IMR-90 (cell line): ENCODE results near the gene MFN2. TPM values are rescaled to one million over a fixed set of nuclear protein-coding genes. Genes with fewer than 3 reads are reported as not detected.
"Not testable (repeated sequence)": the region's sequence is repeated elsewhere in the genome, so short reads cannot be mapped to it uniquely, and the experiment has no call there.

ENCODE experiments used
- ATAC-seq: fragments of 200-7000 bp; cut with Tn5 transposase; 2 replicates; pipeline ENCODE4 v1.9.1; 2020; ENCODE audit warnings: low read depth, mild to moderate bottlenecking, moderate library complexity
- BruUV-seq: library from RNA; stranded (reverse); fragments of 400-500 nt; replicated peaks from 2 replicates; lab custom pipeline; 2021; lab: Mats Ljungman, UMichigan
- CTCF ChIA-PET: fragments of 300-600 bp; formaldehyde crosslinking; extraction: SDS; loops from one replicate; lab custom pipeline; 2021; ENCODE audit warnings: antibody characterized with exemption; lab: Yijun Ruan, JAX
- POLR2A ChIA-PET: fragments of 300-600 bp; sonication (Branson Sonifier 250); formaldehyde crosslinking; loops from one replicate; lab custom pipeline; 2022; ENCODE audit warnings: antibody characterized with exemption; ENCODE audit not compliant: unreplicated experiment; lab: Charles Lee
- DNase-seq: peaks from one replicate; pipeline ENCODE4 v3.0.0; 2013
- H2AFZ ChIP-seq: replicated peaks from 2 replicates; pipeline ENCODE3; 2013; ENCODE audit warnings: low read length, mild to moderate bottlenecking; ENCODE audit not compliant: poor library complexity
- H2AK5ac ChIP-seq: 2 replicates; pipeline ENCODE4 v1.6.1; 2013; ENCODE audit warnings: low read depth, low read length, inconsistent platforms
- H2AK9ac ChIP-seq: replicated peaks from 2 replicates; pipeline ENCODE3; 2013; ENCODE audit warnings: mild to moderate bottlenecking, low read depth, low read length, moderate library complexity; ENCODE audit not compliant: poor library complexity
- H2BK120ac ChIP-seq: 2 replicates; pipeline ENCODE4 v1.6.1; 2013; ENCODE audit warnings: low read depth, low read length, inconsistent platforms
- H2BK15ac ChIP-seq: 3 replicates; pipeline ENCODE4 v1.6.1; 2013; ENCODE audit warnings: low read depth, low read length, inconsistent platforms
- H2BK20ac ChIP-seq: 2 replicates; pipeline ENCODE4 v1.6.1; 2013; ENCODE audit warnings: low read depth, mild to moderate bottlenecking, inconsistent platforms, low read length, moderate library complexity
- H2BK5ac ChIP-seq: 2 replicates; pipeline ENCODE4 v1.6.1; 2013; ENCODE audit warnings: mild to moderate bottlenecking, low read depth, low read length, inconsistent platforms; ENCODE audit not compliant: poor library complexity, severe bottlenecking
- H3K14ac ChIP-seq: replicated peaks from 2 replicates; pipeline ENCODE4 v1.6.1; 2013; ENCODE audit warnings: low read depth, low read length, inconsistent platforms
- H3K18ac ChIP-seq: 2 replicates; pipeline ENCODE4 v1.6.1; 2013; ENCODE audit warnings: low read depth, low read length, control low read depth
- H3K23ac ChIP-seq: 2 replicates; pipeline ENCODE4 v1.6.1; 2013; ENCODE audit warnings: low read depth, low read length, inconsistent platforms
- H3K27ac ChIP-seq: 2 replicates; pipeline ENCODE4 v1.5.1; 2013; ENCODE audit warnings: mild to moderate bottlenecking, control low read depth, low read length; ENCODE audit not compliant: insufficient read depth
- H3K27me3 ChIP-seq: 2 replicates; pipeline ENCODE4 v1.6.1; 2013; ENCODE audit warnings: low read length; ENCODE audit not compliant: control insufficient read depth, insufficient read depth
- H3K36me3 ChIP-seq: 2 replicates; pipeline ENCODE4 v1.6.1; 2013; ENCODE audit warnings: low read length, mixed read lengths; ENCODE audit not compliant: control insufficient read depth, insufficient read depth
- H3K4ac ChIP-seq: 2 replicates; pipeline ENCODE4 v1.6.1; 2013; ENCODE audit warnings: low read depth, low read length, inconsistent platforms
- H3K4me1 ChIP-seq: 2 replicates; pipeline ENCODE4 v1.6.1; 2013; ENCODE audit warnings: low read length, mixed read lengths; ENCODE audit not compliant: control insufficient read depth, insufficient read depth
- H3K4me2 ChIP-seq: 2 replicates; pipeline ENCODE4 v1.6.1; 2013; ENCODE audit warnings: low read depth, mild to moderate bottlenecking, control low read depth, low read length, moderate library complexity
- H3K4me3 ChIP-seq: 2 replicates; pipeline ENCODE4 v1.5.1; 2013; ENCODE audit warnings: low read depth, mild to moderate bottlenecking, control low read depth, low read length, moderate library complexity; ENCODE audit not compliant: insufficient read depth
- H3K56ac ChIP-seq: 2 replicates; pipeline ENCODE4 v1.6.1; 2013; ENCODE audit warnings: low read length, inconsistent platforms; ENCODE audit not compliant: insufficient read depth; ENCODE audit errors: extremely low read depth
- H3K79me1 ChIP-seq, 2 experiments: 2 replicates each; pipeline ENCODE4 v1.6.1; 2013; ENCODE audit warnings: low read length in 2 of 2, inconsistent platforms in 1 of 2, low read depth in 1 of 2
- H3K9ac ChIP-seq: 2 replicates; pipeline ENCODE4 v1.6.1; 2013; ENCODE audit warnings: low read depth, low read length, control low read depth
- H3K9me1 ChIP-seq: 2 replicates; pipeline ENCODE4 v1.6.1; 2013; ENCODE audit warnings: low read length, inconsistent platforms; ENCODE audit not compliant: insufficient read depth
- H3K9me3 ChIP-seq: 2 replicates; pipeline ENCODE4 v1.6.1; 2013; ENCODE audit warnings: low read length; ENCODE audit not compliant: control insufficient read depth, insufficient read depth
- H4K20me1 ChIP-seq: 2 replicates; pipeline ENCODE4 v1.6.1; 2013; ENCODE audit warnings: low read length, inconsistent platforms; ENCODE audit not compliant: insufficient read depth
- H4K5ac ChIP-seq: 2 replicates; pipeline ENCODE4 v1.6.1; 2013; ENCODE audit warnings: mild to moderate bottlenecking, low read depth, low read length, control low read depth
- H4K8ac ChIP-seq, 2 experiments: 2 replicates each; pipeline ENCODE4 v1.6.1; 2013; ENCODE audit warnings: low read depth in 2 of 2, low read length in 2 of 2, control low read depth in 1 of 2, inconsistent platforms in 1 of 2
- H4K91ac ChIP-seq: 2 replicates; pipeline ENCODE4 v1.6.1; 2013; ENCODE audit warnings: low read depth, low read length, inconsistent platforms; ENCODE audit not compliant: insufficient read depth
- ELK1 ChIP-seq: fragments of 150-350 bp; IDR thresholded peaks from 2 replicates; pipeline ENCODE4 v1.6.1; 2016; ENCODE audit warnings: low read depth, mild to moderate bottlenecking, low read length, moderate library complexity, borderline replicate concordance
- FOS ChIP-seq: fragments of 150-350 bp; IDR thresholded peaks from 2 replicates; pipeline ENCODE4 v1.6.1; 2016; ENCODE audit warnings: low read depth, low read length
- WGBS, 2 experiments: methylation state at CpG; one replicate each; pipeline versions ENCODE4 v1.1.5 to v1.1.7; 2013; ENCODE audit warnings: missing lambda C conversion rate in 2 of 2; ENCODE audit not compliant: insufficient read length in 1 of 2; ENCODE audit errors: extremely low coverage in 2 of 2; 5-methylcytosine and 5-hydroxymethylcytosine counted together
- dilution Hi-C: fragments of 300-500 bp; cut with HindIII; formaldehyde crosslinking; loops from one replicate; pipeline ENCODE4 v1.14.3; 2018; ENCODE audit warnings: low sequenced_read_pairs; ENCODE audit not compliant: unreplicated experiment
- in situ Hi-C: fragments of 300-500 bp; cut with MboI; formaldehyde crosslinking; loops from 3 replicates; pipeline ENCODE4 v1.14.3; 2019; ENCODE audit warnings: low sequenced_read_pairs, inconsistent platforms, mixed read lengths
- intact Hi-C: fragments of 100-400 bp; cut with micrococcal nuclease; formaldehyde crosslinking; loops from 2 replicates; pipeline ENCODE4 v1.10.0; 2022
- polyA plus RNA-seq, 3 experiments: library from polyadenylated mRNA; depleted of rRNA; stranded (reverse); fragments of >200 nt; gene quantifications; 2 replicates each; pipeline ENCODE4 v1.2.3, GENCODE V29; 2012; ENCODE audit warnings: low replicate concordance in 1 of 3
- total RNA-seq: library from RNA; depleted of rRNA; stranded (reverse); fragments of >200 nt; gene quantifications from 2 replicates; pipeline ENCODE4 v1.2.3, GENCODE V29; 2012

The MFN2 gene
- total and polyA plus RNA-seq, 2 of the 4 experiments (the other 2 are of a cell fraction): 52.8 to 84.2 TPM

GRCh38 chr1:12007204-12007603, 27.0 kb downstream of the MFN2 start (continued):
- TF ChIP-seq ELK1 (no peak), FOS (no peak)

DNA sequence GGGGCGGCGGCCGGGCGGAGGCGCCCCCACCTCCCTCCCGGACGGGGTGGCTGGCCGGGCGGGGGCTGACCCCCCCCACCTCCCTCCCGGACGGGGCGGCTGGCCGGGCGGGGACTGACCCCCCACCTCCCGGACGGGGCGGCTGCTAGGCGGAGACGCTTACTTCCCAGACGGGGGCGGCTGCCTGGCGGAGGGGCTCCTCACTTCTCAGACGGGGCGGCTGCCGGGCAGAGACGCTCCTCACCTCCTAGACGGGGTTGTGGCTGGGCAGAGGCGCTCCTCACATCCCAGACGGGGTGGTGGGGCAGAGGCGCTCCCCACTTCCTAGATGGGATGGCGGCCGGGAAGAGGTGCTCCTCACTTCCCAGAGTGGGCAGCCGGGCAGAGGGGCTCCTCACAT, 28.1 kb downstream of the MFN2 start:
- H3K79me1 ChIP-seq, CTCF ChIA-PET, H4K8ac ChIP-seq, H4K20me1 ChIP-seq, H4K91ac ChIP-seq, H3K4me2 ChIP-seq, H3K9me1 ChIP-seq, H3K27me3 ChIP-seq, H3K4ac ChIP-seq, H3K9me3 ChIP-seq, H3K27ac ChIP-seq, H2BK120ac ChIP-seq, H3K14ac ChIP-seq, H3K23ac ChIP-seq, intact Hi-C loops, H2BK5ac ChIP-seq, H2BK15ac ChIP-seq, DNase-seq, H3K4me3 ChIP-seq, H3K9ac ChIP-seq, ATAC-seq, H2BK20ac ChIP-seq, POLR2A ChIA-PET, H3K56ac ChIP-seq, BruUV-seq, H3K18ac ChIP-seq, H2AK5ac ChIP-seq, H3K4me1 ChIP-seq, H2AK9ac ChIP-seq, in situ Hi-C loops, H4K5ac ChIP-seq, dilution Hi-C loops, H2AFZ ChIP-seq: not testable (repeated sequence)
- H3K36me3 ChIP-seq: peaks cover 68% of the 10 kb centered on the region
- 84% methylated on average over 7 of the region's 33 CpGs; no CpG with 5 or more reads in 1 of the 2 experiments for WGBS, 2 experiments
